ENCODE measurements around the gene DOCK9.

DNA sequence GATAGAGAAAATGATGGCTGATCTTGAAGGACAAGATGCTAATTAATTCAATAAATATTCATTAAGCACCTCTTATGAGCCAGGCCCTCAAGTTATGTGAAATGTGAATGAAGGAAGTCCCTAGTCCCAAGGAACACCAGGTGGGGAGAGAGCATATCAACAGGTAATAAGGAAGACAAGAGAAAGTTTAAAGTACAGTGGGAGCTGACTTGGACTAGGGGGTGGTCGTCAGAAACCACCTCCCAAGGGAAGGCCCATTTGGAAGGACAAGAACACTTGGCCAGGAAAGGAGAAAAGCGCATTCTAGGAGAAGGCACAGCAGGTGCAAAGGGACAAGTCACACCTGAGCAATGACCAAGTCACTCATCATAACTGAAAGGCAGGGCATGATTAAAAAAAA, 72.7 kb downstream of the DOCK9 start:
- TF ChIP-seq SP1 (CRISPR knock-in tag; conservative IDR thresholded peaks at IDR 0.05) (no peak), CTCF (IDR thresholded peaks at IDR 0.05) (no peak), NFE2L1 (CRISPR knock-in tag; IDR thresholded peaks at IDR 0.05) (no peak)
- TF ChIP-seq, protein P1, sequence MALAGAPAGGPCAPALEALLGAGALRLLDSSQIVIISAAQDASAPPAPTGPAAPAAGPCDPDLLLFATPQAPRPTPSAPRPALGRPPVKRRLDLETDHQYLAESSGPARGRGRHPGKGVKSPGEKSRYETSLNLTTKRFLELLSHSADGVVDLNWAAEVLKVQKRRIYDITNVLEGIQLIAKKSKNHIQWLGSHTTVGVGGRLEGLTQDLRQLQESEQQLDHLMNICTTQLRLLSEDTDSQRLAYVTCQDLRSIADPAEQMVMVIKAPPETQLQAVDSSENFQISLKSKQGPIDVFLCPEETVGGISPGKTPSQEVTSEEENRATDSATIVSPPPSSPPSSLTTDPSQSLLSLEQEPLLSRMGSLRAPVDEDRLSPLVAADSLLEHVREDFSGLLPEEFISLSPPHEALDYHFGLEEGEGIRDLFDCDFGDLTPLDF (CRISPR knock-in tag; IDR thresholded peaks at IDR 0.05): no peak
- TF ChIP-seq, protein P2, sequence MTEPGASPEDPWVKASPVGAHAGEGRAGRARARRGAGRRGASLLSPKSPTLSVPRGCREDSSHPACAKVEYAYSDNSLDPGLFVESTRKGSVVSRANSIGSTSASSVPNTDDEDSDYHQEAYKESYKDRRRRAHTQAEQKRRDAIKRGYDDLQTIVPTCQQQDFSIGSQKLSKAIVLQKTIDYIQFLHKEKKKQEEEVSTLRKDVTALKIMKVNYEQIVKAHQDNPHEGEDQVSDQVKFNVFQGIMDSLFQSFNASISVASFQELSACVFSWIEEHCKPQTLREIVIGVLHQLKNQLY (CRISPR knock-in tag; IDR thresholded peaks at IDR 0.05): no peak

Data from WTC11 (cell line).